K562 treated with DMSO at 1 percent for 12 hours (cell line): ENCODE results near the gene CALR. TPM values are rescaled to one million over a fixed set of nuclear protein-coding genes. Genes with fewer than 3 reads are reported as not detected.

ENCODE experiments used
- total RNA-seq: library from RNA; unstranded; fragments of 300-600 nt; gene quantifications from 2 replicates; pipeline ENCODE4 v1.2.3, GENCODE V29; 2022; ENCODE audit not compliant: insufficient read depth

The CALR gene
- 475 and 681 TPM in 2 replicates for total RNA-seq

GRCh38 chr19:12937927-12938778 lies at the start of gene CALR:
TSS of gene CALR (plus strand) at chr19:12938609. CDS start at chr19:12938680, 71 bp downstream.

GRCh38 chr19:12890787-12891552 lies 47.4 kb upstream of the CALR start, which contains the start of gene GCDH:
TSS of gene GCDH (plus strand) at chr19:12891160. CDS start at chr19:12891305, 145 bp downstream.

GRCh38 chr19:12933287-12934072 lies 4.9 kb upstream of the CALR start, which contains the start of gene FARSA:
TSS of gene FARSA (minus strand) at chr19:12933711. CDS start at chr19:12933696, 15 bp downstream.

GRCh38 chr19:12945479-12946091 lies 7.2 kb downstream of the CALR start, which contains the start of gene RAD23A:
TSS of gene RAD23A (plus strand) at chr19:12945862. CDS start at chr19:12945949, 87 bp downstream.

GRCh38 chr19:12956446-12957388 lies 18.3 kb downstream of the CALR start, which contains the start of gene GADD45GIP1:
TSS of gene GADD45GIP1 (minus strand) at chr19:12957223. CDS start at chr19:12957212, 11 bp downstream.

GRCh38 chr19:12969292-12969988 lies 31.0 kb downstream of the CALR start, which contains the start of gene DAND5:
TSS of gene DAND5 (plus strand) at chr19:12969576. CDS start at chr19:12969661, 85 bp downstream.

Other genes starting within 250 kb of the CALR start
- gene FBXW9, start 242.0 kb upstream of the CALR start, total RNA-seq, result 9.1 and 12.5 TPM in 2 replicates
- gene TNPO2, start 214.7 kb upstream of the CALR start, total RNA-seq, result 9.2 and 34.1 TPM in 2 replicates
- 376 and 560 TPM in 2 replicates for gene TRIR, start 203.9 kb upstream of the CALR start, total RNA-seq
- gene GET3, start 201.1 kb upstream of the CALR start, total RNA-seq, result 80.9 and 100 TPM in 2 replicates
- gene BEST2, start 186.8 kb upstream of the CALR start, total RNA-seq, result not detected in 2 replicates
- 13.5 and 17.6 TPM in 2 replicates for gene HOOK2, start 163.1 kb upstream of the CALR start, total RNA-seq
- 79.5 and 102 TPM in 2 replicates for gene JUNB, start 147.1 kb upstream of the CALR start, total RNA-seq
- 330 and 389 TPM in 2 replicates for gene PRDX2, start 136.8 kb upstream of the CALR start, total RNA-seq
- 12.6 TPM in 1 of 2 replicates, not detected in the other for gene THSD8, start 136.5 kb upstream of the CALR start, total RNA-seq
- 73.5 and 86.3 TPM in 2 replicates for gene RNASEH2A, start 132.0 kb upstream of the CALR start, total RNA-seq
- 0.58 and 3.6 TPM in 2 replicates for gene RTBDN, start 104.0 kb upstream of the CALR start, total RNA-seq
- 6.1 and 6.4 TPM in 2 replicates for gene MAST1, start 100.1 kb upstream of the CALR start, total RNA-seq
- 133 and 148 TPM in 2 replicates for gene DNASE2, start 57.2 kb upstream of the CALR start, total RNA-seq
- gene KLF1, start 51.4 kb upstream of the CALR start, total RNA-seq, result 32.6 and 45.7 TPM in 2 replicates
- 10.5 and 12.8 TPM in 2 replicates for gene GCDH, start 47.4 kb upstream of the CALR start, total RNA-seq
- gene SYCE2, start 19.3 kb upstream of the CALR start, total RNA-seq, result 0.80 and 1.0 TPM in 2 replicates
- gene FARSA, start 4.9 kb upstream of the CALR start, total RNA-seq, result 120 and 123 TPM in 2 replicates
- 111 and 154 TPM in 2 replicates for gene RAD23A, start 7.3 kb downstream of the CALR start, total RNA-seq
- 33.4 and 52.1 TPM in 2 replicates for gene GADD45GIP1, start 18.6 kb downstream of the CALR start, total RNA-seq
- gene DAND5, start 31.0 kb downstream of the CALR start, total RNA-seq, result 1.0 TPM in 1 of 2 replicates, not detected in the other
- 3.3 and 14.3 TPM in 2 replicates for gene NFIX, start 56.9 kb downstream of the CALR start, total RNA-seq
- gene LYL1, start 164.2 kb downstream of the CALR start, total RNA-seq, result 287 and 387 TPM in 2 replicates
- gene TRMT1, start 178.1 kb downstream of the CALR start, total RNA-seq, result 27.9 and 29.1 TPM in 2 replicates
- gene NACC1, start 179.7 kb downstream of the CALR start, total RNA-seq, result 27.0 and 54.7 TPM in 2 replicates
- 94.3 and 118 TPM in 2 replicates for gene STX10, start 211.8 kb downstream of the CALR start, total RNA-seq
- gene IER2, start 211.8 kb downstream of the CALR start, total RNA-seq, result 177 and 186 TPM in 2 replicates